Measurements from ENCODE around the gene KDM2A.

DNA sequence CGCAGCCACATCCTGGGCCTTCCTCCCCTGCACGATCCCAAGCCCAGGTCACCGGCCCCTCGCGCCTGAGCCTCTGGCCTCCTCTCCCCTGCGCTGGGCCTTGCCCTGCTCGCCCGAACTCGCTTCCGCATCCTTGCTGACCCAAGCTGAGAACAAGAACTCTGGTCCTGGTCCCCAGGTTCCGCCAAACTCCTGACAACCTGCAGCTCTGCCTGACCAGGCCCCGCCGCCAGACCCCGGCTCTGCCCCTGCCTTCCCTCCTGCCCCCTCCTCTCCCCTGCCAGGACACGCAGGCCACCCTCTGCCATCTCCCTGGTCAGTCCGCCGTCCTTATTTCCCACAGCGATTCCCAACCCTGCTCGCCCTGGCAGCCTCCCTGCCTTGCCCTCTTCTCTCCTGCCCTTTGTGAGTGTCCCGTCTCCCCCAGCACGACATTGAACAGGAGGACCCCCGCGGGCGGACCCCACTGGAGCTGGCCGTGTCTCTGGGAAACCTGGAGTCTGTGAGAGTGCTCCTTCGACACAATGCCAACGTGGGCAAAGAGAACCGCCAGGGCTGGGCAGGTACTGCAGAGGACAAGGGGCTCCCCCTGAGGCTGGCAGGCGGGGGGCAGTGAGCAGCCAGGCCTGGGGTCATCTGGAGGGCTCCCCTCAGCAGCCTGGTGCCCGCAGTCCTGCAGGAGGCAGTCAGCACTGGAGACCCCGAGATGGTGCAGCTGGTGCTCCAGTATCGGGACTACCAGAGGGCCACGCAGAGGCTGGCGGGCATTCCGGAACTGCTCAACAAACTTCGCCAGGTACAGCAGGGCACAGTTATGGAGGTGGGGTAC, 170.8 kb downstream of the KDM2A start:
- TF ChIP-seq, protein P1, sequence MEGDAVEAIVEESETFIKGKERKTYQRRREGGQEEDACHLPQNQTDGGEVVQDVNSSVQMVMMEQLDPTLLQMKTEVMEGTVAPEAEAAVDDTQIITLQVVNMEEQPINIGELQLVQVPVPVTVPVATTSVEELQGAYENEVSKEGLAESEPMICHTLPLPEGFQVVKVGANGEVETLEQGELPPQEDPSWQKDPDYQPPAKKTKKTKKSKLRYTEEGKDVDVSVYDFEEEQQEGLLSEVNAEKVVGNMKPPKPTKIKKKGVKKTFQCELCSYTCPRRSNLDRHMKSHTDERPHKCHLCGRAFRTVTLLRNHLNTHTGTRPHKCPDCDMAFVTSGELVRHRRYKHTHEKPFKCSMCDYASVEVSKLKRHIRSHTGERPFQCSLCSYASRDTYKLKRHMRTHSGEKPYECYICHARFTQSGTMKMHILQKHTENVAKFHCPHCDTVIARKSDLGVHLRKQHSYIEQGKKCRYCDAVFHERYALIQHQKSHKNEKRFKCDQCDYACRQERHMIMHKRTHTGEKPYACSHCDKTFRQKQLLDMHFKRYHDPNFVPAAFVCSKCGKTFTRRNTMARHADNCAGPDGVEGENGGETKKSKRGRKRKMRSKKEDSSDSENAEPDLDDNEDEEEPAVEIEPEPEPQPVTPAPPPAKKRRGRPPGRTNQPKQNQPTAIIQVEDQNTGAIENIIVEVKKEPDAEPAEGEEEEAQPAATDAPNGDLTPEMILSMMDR (IDR thresholded peaks at IDR 0.05; ENCODE audit: insufficient read depth, low read length), result no peak
- TF ChIP-seq POLR2AphosphoS5 (IDR thresholded peaks at IDR 0.05; ENCODE audit: low read depth) (no peak; the same call in 1 of the 2 replicates), GABPA (IDR thresholded peaks at IDR 0.05; ENCODE audit: low read depth) (no peak), SPI1 (IDR thresholded peaks at IDR 0.05; ENCODE audit: borderline replicate concordance, low read depth) (no peak)
- TF ChIP-seq, protein P2, sequence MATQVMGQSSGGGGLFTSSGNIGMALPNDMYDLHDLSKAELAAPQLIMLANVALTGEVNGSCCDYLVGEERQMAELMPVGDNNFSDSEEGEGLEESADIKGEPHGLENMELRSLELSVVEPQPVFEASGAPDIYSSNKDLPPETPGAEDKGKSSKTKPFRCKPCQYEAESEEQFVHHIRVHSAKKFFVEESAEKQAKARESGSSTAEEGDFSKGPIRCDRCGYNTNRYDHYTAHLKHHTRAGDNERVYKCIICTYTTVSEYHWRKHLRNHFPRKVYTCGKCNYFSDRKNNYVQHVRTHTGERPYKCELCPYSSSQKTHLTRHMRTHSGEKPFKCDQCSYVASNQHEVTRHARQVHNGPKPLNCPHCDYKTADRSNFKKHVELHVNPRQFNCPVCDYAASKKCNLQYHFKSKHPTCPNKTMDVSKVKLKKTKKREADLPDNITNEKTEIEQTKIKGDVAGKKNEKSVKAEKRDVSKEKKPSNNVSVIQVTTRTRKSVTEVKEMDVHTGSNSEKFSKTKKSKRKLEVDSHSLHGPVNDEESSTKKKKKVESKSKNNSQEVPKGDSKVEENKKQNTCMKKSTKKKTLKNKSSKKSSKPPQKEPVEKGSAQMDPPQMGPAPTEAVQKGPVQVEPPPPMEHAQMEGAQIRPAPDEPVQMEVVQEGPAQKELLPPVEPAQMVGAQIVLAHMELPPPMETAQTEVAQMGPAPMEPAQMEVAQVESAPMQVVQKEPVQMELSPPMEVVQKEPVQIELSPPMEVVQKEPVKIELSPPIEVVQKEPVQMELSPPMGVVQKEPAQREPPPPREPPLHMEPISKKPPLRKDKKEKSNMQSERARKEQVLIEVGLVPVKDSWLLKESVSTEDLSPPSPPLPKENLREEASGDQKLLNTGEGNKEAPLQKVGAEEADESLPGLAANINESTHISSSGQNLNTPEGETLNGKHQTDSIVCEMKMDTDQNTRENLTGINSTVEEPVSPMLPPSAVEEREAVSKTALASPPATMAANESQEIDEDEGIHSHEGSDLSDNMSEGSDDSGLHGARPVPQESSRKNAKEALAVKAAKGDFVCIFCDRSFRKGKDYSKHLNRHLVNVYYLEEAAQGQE (IDR thresholded peaks at IDR 0.05; ENCODE audit: insufficient replicate concordance, low read depth), result no peak

All from HL-60 (cell line).